HG02943 (cell line): Measurements from ENCODE around the gene PBXIP1.

ENCODE experiments used
- ATAC-seq: cut with Tn5 transposase; IDR thresholded peaks from one replicate; pipeline ENCODE4 v1.9.1; 2021; ENCODE audit warnings: mild to moderate bottlenecking, low read depth, moderate library complexity; ENCODE audit not compliant: unreplicated experiment

PBXIP1 gene

DNA sequence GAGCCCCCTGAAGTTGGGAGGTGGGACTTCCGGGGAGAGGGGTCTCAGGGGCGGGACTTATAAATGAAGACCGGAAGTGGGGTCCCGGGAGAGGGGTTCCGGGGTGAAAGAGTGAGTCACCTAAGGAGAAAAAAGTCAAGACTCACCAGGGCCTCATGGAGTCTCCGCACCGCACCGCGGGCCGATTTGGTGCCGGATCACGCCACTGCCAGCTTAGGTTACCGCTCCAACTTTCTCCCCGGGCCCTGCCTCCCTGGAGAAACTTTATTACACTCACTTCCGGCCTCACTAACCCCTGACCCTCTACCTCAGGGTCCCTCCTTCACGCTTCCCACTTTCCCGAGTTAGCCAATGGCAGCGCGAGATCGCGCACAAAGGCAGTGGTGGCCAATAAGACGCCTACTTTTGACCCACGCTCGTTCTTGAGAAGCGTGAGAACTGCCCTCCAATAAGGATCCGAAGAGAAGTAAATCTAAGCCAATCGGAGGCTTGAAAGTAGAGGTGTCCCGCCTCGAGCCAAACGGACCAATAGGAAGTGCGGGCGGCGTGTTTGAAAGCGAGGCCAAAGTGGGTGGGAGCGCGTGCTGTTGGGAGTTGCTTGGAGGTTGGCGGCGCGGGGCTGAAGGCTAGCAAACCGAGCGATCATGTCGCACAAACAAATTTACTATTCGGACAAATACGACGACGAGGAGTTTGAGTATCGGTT lies 18.4 kb upstream of the PBXIP1 start, which contains the start of gene CKS1B:
TSS of gene CKS1B (plus strand) at position 580 of the 706 bp plus-strand sequence. CDS start at position 645, 65 bp downstream.
- ATAC-seq, result peak; percentile 77

DNA sequence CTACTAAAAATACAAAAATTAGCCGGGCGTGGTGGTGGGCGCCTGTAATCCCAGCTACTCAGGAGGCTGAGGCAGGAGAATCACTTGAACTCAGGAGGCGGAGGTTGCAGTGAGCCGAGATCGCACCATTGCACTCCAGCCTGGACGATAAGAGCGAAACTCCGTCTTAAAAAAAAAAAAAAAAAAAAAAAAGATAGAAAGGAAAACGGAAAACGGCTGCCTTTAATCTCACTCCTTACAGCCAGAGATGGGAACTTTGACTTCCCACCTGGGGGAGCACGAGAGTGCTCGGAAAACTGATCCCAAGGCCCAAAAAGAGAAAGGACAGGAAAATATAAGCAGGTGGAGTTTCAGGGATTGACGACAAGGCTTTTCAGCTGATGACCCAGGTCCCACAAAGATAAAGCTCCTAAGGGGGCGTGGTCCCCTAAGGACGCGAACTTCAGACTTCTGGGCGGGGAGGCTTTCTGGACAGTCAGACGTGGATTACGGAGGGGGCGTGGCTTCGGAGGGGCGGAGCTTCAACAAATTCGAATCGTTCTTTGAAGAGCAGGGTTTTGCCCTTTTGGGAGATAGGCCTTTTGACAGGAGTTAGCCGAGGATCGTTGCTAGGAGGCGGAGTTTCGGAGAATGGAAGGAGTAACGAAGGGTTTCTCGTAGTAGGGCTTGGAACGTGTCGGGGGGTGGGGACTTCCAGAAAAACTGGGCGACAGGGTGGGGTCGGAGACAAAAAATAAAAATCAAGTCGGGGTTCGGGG lies 17.6 kb upstream of the PBXIP1 start:
- peak; percentile 22 for ATAC-seq

DNA sequence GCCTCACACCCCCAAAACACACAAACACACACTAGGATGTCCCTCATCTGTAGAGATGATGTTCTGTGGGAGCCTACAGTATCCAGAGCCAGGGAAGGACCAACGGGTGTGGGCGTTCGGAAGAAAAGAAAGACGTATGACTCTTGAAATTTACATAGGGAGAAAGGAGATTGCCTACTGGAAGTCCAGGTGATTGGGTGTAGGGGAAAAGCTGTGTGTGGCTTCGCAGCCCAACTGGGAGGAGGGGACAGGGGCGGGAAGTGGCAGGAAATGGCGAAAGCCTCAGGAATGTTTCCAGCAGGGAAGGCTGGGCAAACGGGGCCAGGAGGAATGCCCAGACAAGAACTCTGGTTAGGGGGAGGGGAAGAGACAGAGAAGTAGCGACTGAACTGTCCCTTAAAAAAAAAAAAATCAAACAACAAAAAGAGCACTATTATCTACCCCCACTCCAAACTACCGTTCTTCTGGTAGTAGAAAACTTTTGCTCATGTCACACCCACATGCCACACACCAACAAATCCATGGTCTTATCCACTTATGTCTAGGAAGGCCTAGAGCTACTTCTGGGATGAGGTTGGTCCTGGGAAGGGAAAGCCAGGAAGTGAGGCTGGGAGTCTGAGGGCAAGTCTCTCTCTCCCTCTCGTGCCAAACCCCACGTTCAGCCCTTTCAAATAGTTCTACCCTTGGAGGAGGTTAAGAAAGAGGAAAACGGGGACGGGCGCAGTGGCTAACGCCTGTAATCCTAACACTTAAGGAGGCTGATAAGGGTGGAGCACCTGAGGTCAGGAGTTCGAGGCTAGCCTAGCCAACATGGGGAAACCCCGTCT lies 16.8 kb upstream of the PBXIP1 start:
- no peak for ATAC-seq

DNA sequence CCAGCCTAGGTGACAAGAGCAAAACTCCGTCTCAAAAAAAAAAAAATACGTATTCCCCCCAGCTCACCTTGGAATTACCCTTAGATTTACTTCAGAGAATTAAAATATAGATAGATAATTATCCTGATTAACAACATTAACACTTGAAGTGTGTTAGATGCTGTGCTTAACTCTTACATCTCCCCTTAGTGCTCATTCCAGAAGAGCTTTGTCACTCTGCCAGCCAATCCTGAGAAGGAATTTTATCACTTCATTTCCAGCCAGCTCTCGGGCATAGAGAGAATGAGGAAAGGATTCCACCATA lies 16.3 kb upstream of the PBXIP1 start:
- ATAC-seq, result no peak

DNA sequence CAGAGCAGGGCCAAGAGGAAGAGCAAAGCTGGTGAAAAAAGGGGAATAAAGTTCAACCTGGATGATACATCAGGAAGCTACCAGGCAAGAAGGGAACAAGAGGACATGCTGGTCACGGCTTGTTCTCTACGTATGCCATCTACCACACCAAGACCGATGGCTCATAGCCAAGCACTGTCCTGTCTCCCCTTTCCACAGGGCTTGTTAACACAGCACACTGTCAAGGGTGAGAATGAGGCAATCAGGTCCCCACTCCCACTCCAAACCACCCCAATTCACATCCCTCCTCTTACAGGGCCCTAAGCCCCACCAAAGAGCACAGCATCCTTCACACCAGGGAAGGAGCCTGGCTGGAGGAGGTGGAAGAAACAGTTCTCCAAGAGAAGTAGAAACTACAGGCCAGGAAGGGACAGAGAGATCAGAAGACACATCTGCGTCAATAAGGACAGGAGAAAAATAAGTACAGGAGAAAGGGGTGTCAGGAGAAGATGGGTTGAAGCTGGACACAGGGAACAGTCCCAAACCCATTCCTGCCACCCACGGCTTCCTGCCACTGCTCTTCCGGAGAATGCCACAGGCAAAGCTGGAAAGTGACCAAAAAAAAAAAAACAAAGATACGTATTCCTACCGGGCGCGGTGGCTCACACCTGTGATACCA lies 15.6 kb upstream of the PBXIP1 start:
- ATAC-seq, result no peak

DNA sequence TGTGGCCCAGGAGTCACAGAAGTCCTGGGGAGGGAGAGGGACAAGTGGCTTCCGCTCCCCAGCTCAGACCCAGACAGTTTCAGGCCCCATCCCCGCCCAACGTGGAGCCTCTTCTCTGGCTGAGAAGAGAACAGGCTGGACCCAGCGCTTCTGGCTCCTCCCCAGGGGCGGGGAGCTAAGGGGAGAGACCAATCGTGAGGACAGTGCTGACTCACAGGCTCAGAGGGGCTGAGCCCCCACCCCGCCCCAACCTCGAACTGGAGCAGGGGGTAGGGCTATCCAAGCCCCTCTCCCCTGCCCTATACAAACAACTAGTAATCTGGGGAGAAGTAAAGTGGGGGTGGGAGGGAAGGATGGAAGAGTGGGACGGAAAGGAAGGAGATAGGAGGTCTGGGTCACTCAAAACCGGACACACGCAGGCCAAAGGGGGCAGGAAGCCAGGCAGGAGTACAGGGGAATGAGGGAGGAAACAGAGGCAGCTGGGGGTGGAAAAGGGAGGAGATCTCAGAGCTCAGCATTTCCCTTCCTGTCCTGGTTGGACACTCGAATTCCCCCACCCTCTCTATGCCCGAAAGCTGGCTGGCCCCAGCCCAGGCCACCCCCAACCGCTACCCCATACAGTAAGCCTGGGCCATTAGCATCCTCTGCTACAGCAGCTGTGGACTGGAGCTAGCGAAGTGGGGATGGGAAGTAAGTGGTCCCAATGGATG lies 14.9 kb upstream of the PBXIP1 start, which contains the start of gene SHC1:
TSS of gene SHC1 (minus strand) at position 117 of the 710 bp plus-strand sequence. CDS start 221 bp downstream, outside the sequence.
- ATAC-seq, result no peak

DNA sequence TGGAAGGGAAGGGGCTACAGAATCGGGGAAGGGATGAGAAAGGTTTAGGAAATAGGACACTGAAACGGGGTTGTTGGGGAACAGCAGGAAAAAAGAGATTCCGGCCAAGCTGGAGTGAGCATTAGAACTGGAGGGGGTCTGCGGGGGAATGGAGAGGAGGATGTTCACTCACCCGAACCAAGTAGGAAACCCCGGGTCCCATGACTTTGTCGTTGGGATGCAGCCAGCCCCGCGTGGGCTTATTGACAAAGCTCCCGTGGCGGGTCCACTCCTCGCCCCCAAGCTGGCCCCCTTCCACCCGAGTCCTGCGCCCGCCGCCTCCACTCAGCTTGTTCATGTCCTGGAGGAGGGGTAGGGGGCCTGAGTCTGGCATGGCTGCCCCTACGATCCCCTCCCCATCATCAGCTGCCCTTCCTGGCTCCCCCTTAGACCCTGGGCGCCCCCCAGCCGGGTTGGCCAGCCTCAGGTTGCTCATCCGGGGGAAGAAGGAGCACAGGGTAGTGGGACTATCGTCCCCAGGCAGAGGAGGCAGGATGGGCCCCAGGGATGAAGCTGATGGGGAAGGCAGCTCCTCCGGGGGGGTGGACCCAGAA lies 14.1 kb upstream of the PBXIP1 start:
- no peak for ATAC-seq

DNA sequence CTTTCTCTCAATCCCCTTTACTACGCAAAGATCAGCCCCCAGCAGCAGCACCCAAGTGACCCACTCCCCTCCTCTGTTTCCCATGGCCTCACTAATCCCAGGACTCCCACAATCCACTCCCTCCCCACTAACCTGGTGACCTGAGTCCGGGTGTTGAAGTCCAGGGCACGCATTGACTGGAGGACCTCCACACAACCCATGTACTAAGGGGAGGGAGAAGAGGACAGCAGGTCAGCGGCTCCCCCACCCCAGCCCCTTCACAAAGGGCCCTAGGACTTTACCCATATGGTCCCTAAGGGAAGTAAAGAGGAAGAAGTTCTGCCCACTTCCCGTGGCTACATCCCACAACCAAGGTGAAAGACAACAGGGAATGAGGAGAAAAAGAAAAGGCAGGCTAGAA lies 13.3 kb upstream of the PBXIP1 start:
- ATAC-seq, result no peak

DNA sequence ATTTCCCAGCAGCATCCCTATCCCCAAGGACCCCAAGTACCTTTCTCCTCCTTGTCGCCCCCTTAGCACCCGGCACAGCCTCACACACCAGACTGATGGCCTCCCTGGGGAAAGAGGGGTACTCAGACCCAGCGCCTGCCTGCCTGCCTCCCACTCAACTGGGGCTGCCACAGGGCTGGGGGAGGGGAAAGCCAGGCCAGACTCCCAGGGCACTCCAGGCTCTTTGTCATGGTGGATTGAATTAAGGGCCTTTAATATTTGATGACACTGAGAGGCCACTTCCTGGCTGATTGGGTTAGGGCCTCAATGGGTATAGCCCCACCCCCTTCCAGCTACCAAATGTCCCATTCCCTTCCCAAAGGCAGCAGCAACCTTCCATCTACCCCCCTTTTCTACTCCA lies 12.8 kb upstream of the PBXIP1 start:
- ATAC-seq, result no peak

DNA sequence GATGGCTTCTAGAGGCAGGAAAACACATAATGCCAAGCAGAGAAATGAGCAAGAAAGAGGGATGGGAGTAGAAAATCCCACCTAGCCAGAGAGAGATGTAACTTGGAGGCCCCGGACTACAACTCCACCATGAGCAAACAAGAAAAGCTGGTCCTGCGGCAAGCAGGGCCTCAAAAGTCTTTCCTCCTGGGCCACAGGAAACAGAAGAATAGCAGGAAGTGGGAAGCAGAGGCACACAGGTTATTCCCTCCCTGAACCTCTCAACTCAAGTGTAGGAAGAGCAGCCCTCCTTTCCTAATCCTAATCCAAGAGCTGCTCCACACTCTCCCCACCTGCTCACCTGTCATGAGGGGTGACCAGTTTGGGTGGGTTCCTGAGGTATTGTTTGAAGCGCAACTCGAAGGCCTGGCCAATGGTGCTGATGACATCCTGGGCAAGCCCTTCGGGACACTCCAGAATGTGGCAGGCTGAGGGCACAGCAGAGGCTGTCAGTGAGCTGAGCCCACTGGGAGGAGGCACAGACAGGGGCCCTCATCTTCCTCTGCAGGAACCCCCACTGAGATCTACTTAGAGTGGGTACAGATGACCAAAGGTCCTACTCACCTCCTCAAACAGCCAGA lies 11.5 kb upstream of the PBXIP1 start:
- no peak for ATAC-seq

DNA sequence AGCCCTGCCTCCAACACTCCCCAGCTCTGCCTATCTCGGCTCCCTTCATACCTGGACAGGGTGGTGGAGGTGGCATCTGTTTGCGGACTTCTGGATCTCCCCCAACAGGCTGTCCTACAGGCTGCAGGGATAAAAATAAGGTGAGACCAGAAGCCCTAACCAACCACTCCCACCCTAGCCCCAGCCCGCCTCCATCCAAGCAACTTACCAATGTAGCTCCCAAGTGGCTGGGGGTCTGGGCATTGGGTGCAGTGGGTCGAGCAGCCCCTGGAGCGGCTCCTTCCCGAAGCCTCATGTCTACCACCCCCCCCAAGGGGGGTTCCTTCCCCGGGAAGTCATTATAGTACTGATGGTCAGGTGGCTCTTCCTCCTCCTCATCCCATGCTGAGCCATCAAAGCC lies 10.2 kb upstream of the PBXIP1 start:
- ATAC-seq, result no peak

DNA sequence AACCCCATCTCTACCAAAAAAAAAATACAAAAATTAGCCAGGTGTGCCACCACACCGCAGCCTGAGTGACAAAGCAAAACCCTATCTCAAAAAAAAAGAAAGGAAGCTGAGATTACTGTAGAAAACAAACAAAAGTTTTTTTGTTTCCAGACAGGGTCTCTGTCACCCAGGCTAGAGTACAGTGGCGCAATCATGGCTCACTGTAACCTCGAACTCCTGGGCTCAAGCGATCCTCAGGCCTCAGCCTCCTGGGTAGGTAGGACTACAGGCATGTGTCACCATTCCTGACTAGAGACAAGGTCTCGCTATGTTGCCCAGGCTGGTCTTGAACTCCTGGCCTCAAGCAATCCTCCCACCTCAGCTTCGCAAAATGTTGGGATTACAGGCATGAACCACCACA lies 8.5 kb upstream of the PBXIP1 start:
- no peak for ATAC-seq

DNA sequence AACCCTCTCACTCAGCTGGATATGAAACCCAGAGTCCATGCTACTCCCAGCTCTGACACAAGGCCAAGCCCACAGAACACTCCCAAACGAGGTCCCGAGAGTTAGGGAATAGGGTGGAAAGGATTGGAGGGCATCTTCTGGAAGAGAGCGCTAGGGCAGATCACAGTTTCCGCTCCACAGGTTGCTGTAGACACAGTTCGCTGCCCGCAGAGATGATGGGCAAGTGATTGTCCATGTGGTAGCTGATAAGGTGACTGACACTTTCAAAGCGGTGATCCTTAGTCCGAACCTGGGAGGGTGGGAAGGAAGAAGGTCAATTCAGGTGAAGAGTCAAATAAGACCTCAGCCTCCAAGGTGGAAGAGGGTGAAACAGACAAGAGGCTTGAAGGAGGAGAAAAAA lies 7.7 kb upstream of the PBXIP1 start:
- no peak for ATAC-seq

DNA sequence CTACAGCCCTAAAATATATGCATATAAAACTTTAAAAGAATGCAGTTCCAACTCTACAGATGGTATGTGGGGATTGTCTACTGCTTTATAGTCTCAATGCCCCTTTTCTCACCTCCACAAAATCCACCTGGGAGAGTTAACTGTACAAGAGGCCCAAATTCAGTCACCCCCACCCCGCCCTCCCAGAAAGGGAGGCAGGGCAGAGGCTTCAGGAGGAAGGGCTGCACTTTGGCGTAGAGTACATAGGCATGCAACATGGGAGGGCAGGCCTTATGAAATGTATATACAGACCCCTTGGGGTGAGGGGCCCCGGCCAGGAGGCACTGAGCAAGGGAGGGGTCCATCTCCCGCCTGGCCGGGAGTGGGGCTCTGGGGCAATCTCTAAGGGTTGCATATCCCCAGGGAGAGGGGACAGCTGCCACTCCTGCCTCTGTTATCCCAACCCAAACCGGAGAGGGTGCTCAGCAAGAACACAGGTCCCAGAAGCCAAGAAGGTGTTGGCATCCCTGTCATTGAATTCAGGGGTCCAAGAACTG lies 7.0 kb upstream of the PBXIP1 start:
- ATAC-seq, result no peak

DNA sequence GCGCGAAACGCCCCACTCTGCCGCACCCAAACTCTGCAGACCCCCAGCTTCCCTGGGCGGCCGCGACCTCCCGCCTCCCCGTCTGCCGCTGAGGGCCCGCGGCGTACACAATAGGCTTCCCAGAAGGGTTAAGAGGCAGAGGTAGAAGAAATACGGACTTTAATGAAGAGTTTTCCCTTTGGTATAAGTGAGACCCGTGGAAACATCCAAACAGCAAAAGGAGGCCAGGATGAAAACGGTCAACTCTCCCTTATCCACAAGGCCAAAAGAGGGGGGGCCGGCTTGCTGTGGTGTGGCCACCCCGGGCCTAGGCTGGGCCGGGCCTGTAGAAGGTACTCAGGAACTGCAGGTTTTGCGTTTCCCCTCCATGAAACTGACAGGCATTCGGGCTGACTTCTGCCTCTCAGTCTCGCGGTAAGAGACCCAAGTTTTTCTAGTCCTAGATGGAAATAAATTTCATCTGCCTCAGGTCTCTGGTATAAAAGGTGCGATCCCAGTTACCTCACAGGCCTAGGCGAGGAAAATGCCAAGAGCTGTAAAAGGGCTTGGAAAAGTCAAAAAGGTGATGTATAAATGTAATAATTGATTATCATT lies 6.4 kb upstream of the PBXIP1 start:
- peak; percentile 23 for ATAC-seq

DNA sequence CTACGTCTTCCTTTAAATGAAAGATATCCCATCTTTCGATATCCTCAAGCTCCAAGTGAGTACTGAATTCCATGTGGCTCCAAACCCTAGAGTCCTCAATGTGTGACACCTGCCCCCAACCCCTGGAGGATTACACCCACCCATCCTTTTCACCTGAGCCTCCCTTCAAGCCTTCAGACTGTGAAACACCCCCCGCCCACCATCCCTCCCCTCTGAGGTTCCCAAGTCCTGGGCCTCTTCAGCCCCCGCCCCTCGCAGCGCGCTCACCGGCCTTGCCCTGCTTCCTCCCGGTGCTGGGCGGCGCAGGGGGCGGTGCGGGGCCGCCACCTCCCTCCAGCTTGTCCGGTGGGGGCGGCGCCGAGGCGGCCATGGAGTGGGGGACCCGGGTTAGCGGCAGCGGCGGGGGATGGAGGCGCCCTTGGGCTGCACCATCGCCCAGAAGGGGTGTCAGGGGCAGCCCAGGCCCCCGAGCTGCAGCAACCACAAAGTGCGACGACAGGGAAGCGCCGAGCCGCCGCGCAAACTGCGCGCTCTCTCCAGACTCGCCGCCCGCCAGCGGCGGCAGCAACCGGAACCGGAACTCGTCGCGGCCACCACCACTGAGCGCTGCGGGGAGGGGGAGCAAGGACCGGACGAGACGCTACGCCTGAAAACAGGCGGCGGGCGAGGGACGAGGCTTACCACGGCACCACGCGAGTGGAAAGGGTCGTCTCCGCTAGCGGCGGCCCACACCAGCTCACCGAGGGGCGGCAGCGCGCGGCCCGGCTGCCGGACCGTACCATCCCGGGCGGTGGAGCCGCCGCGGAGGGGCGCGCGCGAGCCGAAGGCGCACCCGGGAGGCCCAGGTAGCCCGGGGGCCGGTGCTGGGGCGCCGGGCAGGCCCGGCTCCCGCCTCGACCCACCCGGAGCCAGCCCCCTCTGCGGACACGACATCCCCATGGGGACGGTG lies 5.6 kb upstream of the PBXIP1 start, which contains the start of gene PYGO2:
TSS of gene PYGO2 (minus strand) at position 576 of the 949 bp plus-strand sequence. CDS start at position 370, 206 bp downstream.
- ATAC-seq, result peak; percentile 55

DNA sequence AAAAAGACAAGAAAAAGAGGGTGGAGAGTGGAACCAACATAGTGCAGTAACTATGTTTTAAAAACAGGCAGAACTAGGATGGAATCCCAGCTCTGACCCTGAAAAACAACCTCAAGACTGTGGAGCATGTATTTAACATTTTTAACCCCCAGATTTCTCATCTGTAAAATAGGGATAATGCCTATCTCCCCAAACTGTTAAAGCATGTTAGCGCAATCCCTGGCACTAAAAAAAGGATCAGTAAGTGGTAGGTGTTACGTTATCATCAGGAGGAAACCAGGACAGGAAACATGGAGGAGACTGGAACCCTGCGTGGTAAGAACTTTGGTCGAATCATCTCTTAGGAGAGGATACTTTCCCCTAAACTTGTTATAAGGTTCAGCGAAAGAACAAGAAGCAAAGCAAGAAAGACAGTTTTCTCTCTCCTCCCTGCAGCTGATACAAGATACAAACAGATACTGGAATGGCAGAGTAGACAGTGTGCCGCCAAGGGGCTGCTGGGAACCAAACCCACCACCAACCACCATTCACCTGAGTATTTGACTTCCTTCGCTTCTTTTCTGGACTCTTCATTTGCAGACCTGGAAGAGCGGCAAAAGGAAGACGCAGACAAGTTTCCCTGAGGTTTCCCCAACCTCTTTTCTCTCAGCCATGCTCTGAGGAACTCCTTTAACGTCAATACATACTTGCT lies 4.7 kb upstream of the PBXIP1 start:
- ATAC-seq, result no peak
